Naive B cell (primary cell): ENCODE results near the gene TGM1. TPM values are rescaled to one million over a fixed set of nuclear protein-coding genes. Genes with fewer than 3 reads are reported as not detected.

Source experiments
- ATAC-seq, 2 donors: fragments of 150-1000 bp; cut with Tn5 transposase; 2 replicates each; pipeline ENCODE4 v1.10.0; 2021; ENCODE audit warnings: low read depth in 2 of 2, mild to moderate bottlenecking in 2 of 2, moderate library complexity in 2 of 2
- DNase-seq: peaks from one replicate; pipeline ENCODE4 v3.0.0; 2022
- H3K27ac Mint-ChIP-seq, 6 donors: one replicate each; pipeline ENCODE4 v1.8.0; 2020 to 2022; ENCODE audit warnings: mild to moderate bottlenecking in 6 of 6, mixed read lengths in 6 of 6, moderate library complexity in 5 of 6, inconsistent platforms in 2 of 6
- H3K27me3 Mint-ChIP-seq, 3 donors: one replicate each; pipeline ENCODE4 v1.8.0; 2021 to 2022; ENCODE audit warnings: mixed read lengths in 3 of 3, mild to moderate bottlenecking in 1 of 3
- H3K36me3 Mint-ChIP-seq, 2 donors: one replicate each; pipeline ENCODE4 v1.8.0; 2020 to 2022; ENCODE audit warnings: mixed read lengths in 2 of 2, inconsistent platforms in 1 of 2, mild to moderate bottlenecking in 1 of 2
- H3K4me1 Mint-ChIP-seq, 3 donors: one replicate each; pipeline ENCODE4 v1.8.0; 2020 to 2022; ENCODE audit warnings: mixed read lengths in 3 of 3, inconsistent platforms in 1 of 3, mild to moderate bottlenecking in 1 of 3, moderate library complexity in 1 of 3
- H3K4me3 Mint-ChIP-seq, 8 donors: one replicate each; pipeline ENCODE4 v1.8.0; 2020 to 2022; ENCODE audit warnings: mild to moderate bottlenecking in 8 of 8, mixed read lengths in 8 of 8, moderate library complexity in 8 of 8, inconsistent platforms in 2 of 8
- H3K9me3 Mint-ChIP-seq, 7 donors: one replicate each; pipeline ENCODE4 v1.8.0; 2020 to 2022; ENCODE audit warnings: mixed read lengths in 7 of 7, mild to moderate bottlenecking in 5 of 7, inconsistent platforms in 2 of 7, moderate library complexity in 1 of 7
- polyA plus RNA-seq, 6 donors: library from polyadenylated mRNA; unstranded; fragments of 300-500 nt; fragmentation: Illumina TruSeq; gene quantifications; one replicate each; pipeline ENCODE4 v1.2.3, GENCODE V29; 2021; ENCODE audit warnings: low read depth in 6 of 6

TGM1 gene
- polyA plus RNA-seq, 6 donors from 2014 or later, result not detected

GRCh38 chr14:24237463-24237955, 25.5 kb downstream of the TGM1 start:
- H3K4me3 Mint-ChIP-seq, result peak overlapping the region in 2 of 8 donors; percentile 66 to 94
- ATAC-seq, result no peak
- H3K36me3 Mint-ChIP-seq, result peaks cover 18 to 30% of the 10 kb centered on the region in 2 donors
- H3K27me3 Mint-ChIP-seq, result no peaks in the 10 kb centered on the region
- peak overlapping the region in 4 of 6 donors; percentile 26 to 83 (median 66) for H3K27ac Mint-ChIP-seq
- H3K9me3 Mint-ChIP-seq, result no peaks in the 10 kb centered on the region
- DNase-seq, result no peak
- H3K4me1 Mint-ChIP-seq, result peaks cover 54 to 80% (median 73%) of the 10 kb centered on the region in 3 donors

- no peaks in the 10 kb centered on the region for H3K9me3 Mint-ChIP-seq
- DNase-seq (no peak), ATAC-seq (no peak)
- H3K36me3 Mint-ChIP-seq, result peaks cover 18 to 30% of the 10 kb centered on the region in 2 donors
- H3K4me1 Mint-ChIP-seq, result peaks cover 58 to 79% (median 73%) of the 10 kb centered on the region in 3 donors
- H3K27ac Mint-ChIP-seq, result peak overlapping the region in 3 of 6 donors; percentile 41 to 83 (median 74)
- H3K27me3 Mint-ChIP-seq, result no peaks in the 10 kb centered on the region
- H3K4me3 Mint-ChIP-seq, result peak overlapping the region in 3 of 8 donors; percentile 35 to 94 (median 66)
Measured at GRCh38 chr14:24236689-24237462, 26.1 kb downstream of the TGM1 start.

- peaks cover 18 to 30% of the 10 kb centered on the region in 2 donors for H3K36me3 Mint-ChIP-seq
- H3K4me1 Mint-ChIP-seq, result peaks cover 64 to 83% (median 79%) of the 10 kb centered on the region in 3 donors
- DNase-seq, result no peak
- no peaks in the 10 kb centered on the region for H3K9me3 Mint-ChIP-seq
- ATAC-seq, result no peak
- H3K4me3 Mint-ChIP-seq, result peak overlapping the region in 1 of 8 donors; percentile 94
- peak overlapping the region in 4 of 6 donors; percentile 42 to 86 (median 74) for H3K27ac Mint-ChIP-seq
- no peaks in the 10 kb centered on the region for H3K27me3 Mint-ChIP-seq
Measured at GRCh38 chr14:24235804-24236688, 26.9 kb downstream of the TGM1 start.

GRCh38 chr14:24234095-24235005, 28.6 kb downstream of the TGM1 start:
- Mint-ChIP-seq H3K27ac (peak overlapping the region in 4 of 6 donors; percentile 17 to 72 (median 48)), H3K4me1 (peaks cover 49 to 71% (median 64%) of the 10 kb centered on the region in 3 donors), H3K27me3 (no peaks in the 10 kb centered on the region), H3K9me3 (no peaks in the 10 kb centered on the region), H3K36me3 (peaks cover 18 to 30% of the 10 kb centered on the region in 2 donors), H3K4me3 (peak overlapping the region in 7 of 8 donors; percentile 24 to 99 (median 67))
- DNase-seq, result no peak
- ATAC-seq, result no peak

- Mint-ChIP-seq H3K27ac (peak overlapping the region in 2 of 6 donors; percentile 68 to 97), H3K4me1 (peaks cover 45 to 63% (median 56%) of the 10 kb centered on the region in 3 donors), H3K36me3 (peaks cover 18 to 29% of the 10 kb centered on the region in 2 donors), H3K9me3 (no peaks in the 10 kb centered on the region), H3K27me3 (no peaks in the 10 kb centered on the region), H3K4me3 (peak overlapping the region; percentile 82 to 100 (median 99))
- no peak for ATAC-seq
- DNase-seq, result no peak
Measured at GRCh38 chr14:24233538-24233866, 29.5 kb downstream of the TGM1 start.

- Mint-ChIP-seq H3K4me3 (peak within 1 kb of the TSS; percentile 82 to 100 (median 99)), H3K4me1 (peaks cover 39 to 61% (median 50%) of the 10 kb centered on the region in 3 donors), H3K27ac (peak within 1 kb of the TSS; percentile 85 to 98 (median 97)), H3K27me3 (no peaks in the 10 kb centered on the region), H3K9me3 (no peaks in the 10 kb centered on the region), H3K36me3 (peaks cover 14 to 23% of the 10 kb centered on the region in 2 donors)
- ATAC-seq (peak; percentile 44), DNase-seq (no peak)
Measured at GRCh38 chr14:24232645-24233537, 30.1 kb downstream of the TGM1 start, which contains the start of gene GMPR2. Gene GMPR2, plus strand, starts transcription at chr14:24232929. Its CDS starts 325 bp downstream, at chr14:24233254.

GRCh38 chr14:24232121-24232644, 30.8 kb downstream of the TGM1 start, which contains the start of gene NEDD8:
Gene NEDD8, minus strand, starts transcription at chr14:24232367. Its CDS starts 100 bp downstream, at chr14:24232267.
- peak; percentile 81 to 84 for ATAC-seq
- H3K27me3 Mint-ChIP-seq, result no peaks in the 10 kb centered on the region

GRCh38 chr14:24231263-24232120, 31.5 kb downstream of the TGM1 start:
- Mint-ChIP-seq H3K4me3 (peak overlapping the region; percentile 82 to 100 (median 99)), H3K9me3 (no peaks in the 10 kb centered on the region), H3K4me1 (peaks cover 32 to 54% (median 45%) of the 10 kb centered on the region in 3 donors), H3K36me3 (peaks cover 9% of the 10 kb centered on the region in 2 donors), H3K27ac (peak overlapping the region; percentile 20 to 98 (median 86)), H3K27me3 (no peaks in the 10 kb centered on the region)
- no peak for ATAC-seq
- DNase-seq, result no peak

More at GRCh38 chr14:24232121-24232644, 30.8 kb downstream of the TGM1 start, which contains the start of gene NEDD8:
- Mint-ChIP-seq H3K36me3 (peaks cover 9 to 16% of the 10 kb centered on the region in 2 donors), H3K9me3 (no peaks in the 10 kb centered on the region), H3K4me1 (peaks cover 36 to 56% (median 47%) of the 10 kb centered on the region in 3 donors), H3K27ac (peak within 1 kb of the TSS; percentile 85 to 98 (median 97)), H3K4me3 (peak within 1 kb of the TSS; percentile 82 to 100 (median 99))
- peak; percentile 89 for DNase-seq

GRCh38 chr14:24228902-24229301, 34.1 kb downstream of the TGM1 start:
- H3K4me3 Mint-ChIP-seq, result peak overlapping the region in 1 of 8 donors; percentile 41
- DNase-seq (no peak), ATAC-seq (no peak)
- peaks cover 24 to 51% (median 40%) of the 10 kb centered on the region in 3 donors for H3K4me1 Mint-ChIP-seq
- no peaks in the 10 kb centered on the region for H3K36me3 Mint-ChIP-seq
- H3K27me3 Mint-ChIP-seq, result no peaks in the 10 kb centered on the region
- H3K27ac Mint-ChIP-seq, result peak overlapping the region in 2 of 6 donors; percentile 2 to 19
- no peaks in the 10 kb centered on the region for H3K9me3 Mint-ChIP-seq

- no peak overlapping the region for H3K27ac Mint-ChIP-seq
- ATAC-seq (no peak), DNase-seq (no peak)
- no peaks in the 10 kb centered on the region for H3K9me3 Mint-ChIP-seq
- H3K27me3 Mint-ChIP-seq, result no peaks in the 10 kb centered on the region
- peak overlapping the region in 1 of 8 donors; percentile 62 for H3K4me3 Mint-ChIP-seq
- peaks cover 18 to 31% (median 23%) of the 10 kb centered on the region in 3 donors for H3K4me1 Mint-ChIP-seq
- H3K36me3 Mint-ChIP-seq, result no peaks in the 10 kb centered on the region
Measured at GRCh38 chr14:24226473-24226872, 36.5 kb downstream of the TGM1 start.
